Activated CD8-positive, alpha-beta memory T cell treated with anti-CD3 and anti-CD28 coated beads, Interleukin-2, amount 50 U/mL, for 48 hours (primary cell): Measurements from ENCODE around the gene TNFRSF9.

ENCODE experiments used
- DNase-seq: peaks from one replicate; pipeline ENCODE4 v3.0.0-alpha.2; 2020

The TNFRSF9 gene

DNA sequence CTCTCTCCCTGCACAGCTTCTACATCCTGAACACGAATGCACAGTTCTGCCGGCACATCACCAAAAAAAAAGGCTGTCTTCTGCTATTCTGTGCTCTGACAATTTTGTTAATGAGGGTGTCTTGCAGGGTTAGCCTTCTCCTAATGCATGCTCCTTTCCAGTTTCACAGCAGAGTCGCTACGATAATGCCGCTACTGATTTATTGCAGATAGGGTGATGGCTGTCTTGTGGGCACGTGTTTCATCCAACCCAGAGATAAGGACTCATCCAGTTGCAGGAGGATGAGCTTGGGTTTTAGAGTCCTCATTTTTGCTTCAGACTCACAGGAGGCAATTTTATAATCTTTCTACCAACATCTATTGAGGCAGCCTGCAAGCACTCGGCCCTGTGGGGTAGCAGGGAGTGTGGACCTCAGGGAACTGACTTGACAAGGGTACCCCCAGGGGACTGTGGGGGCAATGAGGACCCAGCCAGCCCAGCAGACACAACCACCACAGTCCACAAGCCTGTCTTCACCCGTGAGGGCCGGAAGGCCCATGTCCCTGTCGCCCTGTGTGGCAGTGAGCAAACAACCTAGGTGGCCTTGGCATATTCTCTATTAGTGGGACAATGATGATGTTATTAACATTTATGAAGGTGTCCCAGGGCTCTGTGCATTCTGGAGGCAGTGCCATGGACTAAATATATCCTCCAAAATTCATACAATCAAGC lies 72.4 kb downstream of the TNFRSF9 start:
- DNase-seq = no peak

GRCh38 chr1:7865978-7866377 lies 74.7 kb downstream of the TNFRSF9 start:
- DNase-seq = no peak
